ENCODE measurements around the gene DIPK2A.

DNA sequence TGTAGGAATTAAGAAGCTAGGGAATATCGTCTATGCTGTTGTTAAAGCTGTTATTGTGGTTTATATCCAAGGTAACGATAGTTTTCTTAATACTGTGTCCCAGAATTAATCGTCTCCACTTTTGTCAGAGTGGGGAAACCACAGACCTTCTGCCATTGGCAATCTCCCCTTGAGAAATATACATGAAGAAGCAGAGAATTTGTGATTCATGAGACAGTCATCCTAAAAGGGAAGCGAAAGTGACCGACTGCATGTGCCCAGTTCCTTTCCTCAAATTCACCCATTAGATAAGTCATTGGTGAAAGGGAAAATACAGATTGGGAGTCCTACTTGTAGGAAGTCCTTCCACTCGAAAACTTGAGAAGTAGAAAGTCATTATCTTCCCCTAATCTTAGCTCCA lies 26.6 kb downstream of the DIPK2A start:
- no peak for TF ChIP-seq MYC (IDR thresholded peaks at IDR 0.05; ENCODE audit: low read depth, low read length)
- no peak for TF ChIP-seq POLR2A (IDR thresholded peaks at IDR 0.05; ENCODE audit: extremely low read depth, insufficient read length)
- TF ChIP-seq, protein P1, sequence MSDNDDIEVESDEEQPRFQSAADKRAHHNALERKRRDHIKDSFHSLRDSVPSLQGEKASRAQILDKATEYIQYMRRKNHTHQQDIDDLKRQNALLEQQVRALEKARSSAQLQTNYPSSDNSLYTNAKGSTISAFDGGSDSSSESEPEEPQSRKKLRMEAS (IDR thresholded peaks at IDR 0.05; ENCODE audit: low read depth, low read length) = no peak
- no peak for TF ChIP-seq CTCF (IDR thresholded peaks at IDR 0.05; ENCODE audit: low read depth, low read length)

Measured in NB4 (cell line).